RWPE2 (cell line): Measurements from ENCODE around the gene SH3GL2.
A peak's percentile ranks its signal among the peaks of the same experiment; 100 is the strongest.

Source experiments
- ATAC-seq: fragments of 200-7000 bp; cut with Tn5 transposase; 3 replicates; pipeline ENCODE4 v1.9.1; 2021; ENCODE audit warnings: low read depth
- DNase-seq: peaks from one replicate; pipeline ENCODE4 v3.0.0-alpha.2; 2020; ENCODE audit warnings: low spot score
- H3K27ac ChIP-seq: fragments of 450-650 bp; 2 replicates; pipeline ENCODE4 v1.5.1; 2017; ENCODE audit warnings: mild to moderate bottlenecking; ENCODE audit not compliant: poor library complexity, severe bottlenecking
- H3K27me3 ChIP-seq: fragments of 250-450 bp; sonication (Bioruptor Pico); 2 replicates; pipeline ENCODE4 v1.5.1; 2021; ENCODE audit warnings: mild to moderate bottlenecking, moderate library complexity; ENCODE audit not compliant: insufficient read depth, poor library complexity, severe bottlenecking
- H3K36me3 ChIP-seq: fragments of 250-450 bp; sonication (Bioruptor Pico); 2 replicates; pipeline ENCODE4 v1.5.1; 2020; ENCODE audit warnings: low read depth, mild to moderate bottlenecking, moderate library complexity
- H3K4me1 ChIP-seq: fragments of 250-450 bp; sonication (Bioruptor Pico); 2 replicates; pipeline ENCODE4 v1.5.1; 2021; ENCODE audit warnings: mild to moderate bottlenecking, moderate library complexity; ENCODE audit not compliant: insufficient read depth, poor library complexity, severe bottlenecking
- H3K4me3 ChIP-seq: fragments of 250-450 bp; sonication (Bioruptor Pico); 2 replicates; pipeline ENCODE4 v1.5.1; 2021; ENCODE audit warnings: mild to moderate bottlenecking, moderate library complexity; ENCODE audit not compliant: severe bottlenecking
- H3K9me3 ChIP-seq: fragments of 250-450 bp; sonication (Bioruptor Pico); 2 replicates; pipeline ENCODE4 v1.5.1; 2021; ENCODE audit warnings: mild to moderate bottlenecking, moderate library complexity; ENCODE audit not compliant: severe bottlenecking
- TF ChIP-seq, protein P1 (sequence below): fragments of 450-650 bp; IDR thresholded peaks from one replicate; pipeline ENCODE4 v1.5.1; 2017; ENCODE audit warnings: mild to moderate bottlenecking, moderate library complexity; ENCODE audit not compliant: poor library complexity, severe bottlenecking

SH3GL2 gene

DNA sequence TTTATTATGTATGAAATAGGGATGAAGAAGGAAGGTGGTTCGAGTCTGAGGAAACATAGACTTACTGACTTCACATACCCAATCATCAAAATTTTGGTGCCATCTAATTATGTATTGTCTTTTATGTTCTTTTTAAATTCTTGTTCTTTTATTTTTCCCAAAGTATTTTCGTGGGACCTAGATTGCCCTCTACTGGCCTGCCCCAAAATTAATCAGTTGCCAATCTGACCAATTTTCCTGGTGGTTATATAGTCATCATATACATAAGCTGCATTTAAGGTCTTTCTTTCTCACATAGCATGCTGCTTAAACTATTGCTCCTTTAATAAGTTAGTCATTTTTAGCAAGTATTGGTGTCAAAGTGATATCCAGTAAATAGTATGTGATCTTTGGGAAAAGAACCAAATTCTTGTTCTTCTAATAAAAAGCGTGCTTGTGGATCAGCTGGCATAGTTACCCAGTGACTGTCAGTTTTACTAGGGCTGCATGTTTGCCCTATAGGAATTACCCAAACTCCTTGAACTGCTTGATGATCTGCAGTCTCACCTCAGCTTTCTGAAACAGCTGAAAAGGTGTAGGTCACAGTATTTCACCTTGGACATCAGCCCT is 223.5 kb downstream of the SH3GL2 start:
- ATAC-seq (no peak), DNase-seq (no peak)
- Histone ChIP-seq H3K9me3 (no peaks in the 10 kb centered on the region), H3K4me3 (no peak overlapping the region), H3K36me3 (no peaks in the 10 kb centered on the region), H3K27me3 (no peaks in the 10 kb centered on the region), H3K4me1 (no peaks in the 10 kb centered on the region), H3K27ac (no peak overlapping the region)
- TF ChIP-seq, protein P1, sequence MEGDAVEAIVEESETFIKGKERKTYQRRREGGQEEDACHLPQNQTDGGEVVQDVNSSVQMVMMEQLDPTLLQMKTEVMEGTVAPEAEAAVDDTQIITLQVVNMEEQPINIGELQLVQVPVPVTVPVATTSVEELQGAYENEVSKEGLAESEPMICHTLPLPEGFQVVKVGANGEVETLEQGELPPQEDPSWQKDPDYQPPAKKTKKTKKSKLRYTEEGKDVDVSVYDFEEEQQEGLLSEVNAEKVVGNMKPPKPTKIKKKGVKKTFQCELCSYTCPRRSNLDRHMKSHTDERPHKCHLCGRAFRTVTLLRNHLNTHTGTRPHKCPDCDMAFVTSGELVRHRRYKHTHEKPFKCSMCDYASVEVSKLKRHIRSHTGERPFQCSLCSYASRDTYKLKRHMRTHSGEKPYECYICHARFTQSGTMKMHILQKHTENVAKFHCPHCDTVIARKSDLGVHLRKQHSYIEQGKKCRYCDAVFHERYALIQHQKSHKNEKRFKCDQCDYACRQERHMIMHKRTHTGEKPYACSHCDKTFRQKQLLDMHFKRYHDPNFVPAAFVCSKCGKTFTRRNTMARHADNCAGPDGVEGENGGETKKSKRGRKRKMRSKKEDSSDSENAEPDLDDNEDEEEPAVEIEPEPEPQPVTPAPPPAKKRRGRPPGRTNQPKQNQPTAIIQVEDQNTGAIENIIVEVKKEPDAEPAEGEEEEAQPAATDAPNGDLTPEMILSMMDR = peak; percentile 68

DNA sequence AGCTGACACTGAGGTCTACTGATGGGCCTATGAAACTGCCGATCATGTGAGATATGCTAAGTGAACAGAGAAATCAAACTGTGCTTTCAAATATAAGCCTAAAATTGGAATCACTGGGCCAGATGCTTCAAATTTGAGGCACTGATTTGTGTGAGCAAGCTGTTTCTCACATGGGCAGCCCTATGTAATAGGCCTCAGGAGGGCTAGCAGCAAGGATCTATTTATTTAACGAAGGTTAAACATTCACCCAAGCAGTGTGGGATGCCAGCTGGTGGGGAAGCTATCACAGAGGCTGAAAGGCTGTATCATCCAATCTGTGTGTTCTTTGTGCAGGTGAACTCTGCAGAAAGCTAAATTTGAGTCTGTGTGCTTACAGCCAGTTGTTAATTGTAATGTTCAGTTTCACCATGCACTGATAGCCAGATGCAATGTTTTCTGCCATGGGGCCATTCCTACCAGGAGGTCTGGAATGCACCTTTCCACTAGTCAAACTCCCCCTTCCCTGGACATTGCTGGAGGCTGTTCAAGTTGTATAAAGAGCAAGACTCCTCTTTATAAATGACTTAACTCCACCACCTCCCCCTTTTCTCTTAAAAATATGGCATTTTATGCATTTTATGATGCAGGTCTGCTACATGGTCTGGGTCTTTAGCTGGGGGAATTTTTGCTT is 228.9 kb downstream of the SH3GL2 start:
- H3K27ac ChIP-seq = no peak overlapping the region
- ATAC-seq (no peak), DNase-seq (no peak)
- no peaks in the 10 kb centered on the region for H3K4me1 ChIP-seq
- no peaks in the 10 kb centered on the region for H3K9me3 ChIP-seq
- H3K36me3 ChIP-seq = no peaks in the 10 kb centered on the region
- no peaks in the 10 kb centered on the region for H3K27me3 ChIP-seq
- H3K4me3 ChIP-seq = no peak overlapping the region
- TF ChIP-seq, protein P1 = no peak

DNA sequence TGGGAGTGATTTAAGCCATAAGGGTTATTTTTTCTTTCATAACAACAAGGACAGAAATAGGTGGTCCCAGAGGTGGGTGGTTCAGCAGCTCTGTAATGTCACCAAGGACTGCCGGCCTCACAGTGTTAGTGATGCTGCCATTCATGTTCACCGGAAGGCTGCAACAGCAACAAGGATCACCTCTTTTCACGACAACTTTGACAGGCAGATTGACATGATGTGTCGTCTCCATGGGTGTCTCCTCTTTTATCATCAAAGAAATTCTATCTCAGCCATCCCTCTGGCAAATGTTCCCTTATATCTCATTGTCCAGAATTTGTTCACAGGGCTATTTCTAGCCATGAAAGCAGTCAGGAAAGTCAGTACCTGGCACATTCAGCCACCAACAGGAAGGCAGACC is 231.5 kb downstream of the SH3GL2 start:
- Histone ChIP-seq H3K9me3 (no peaks in the 10 kb centered on the region), H3K4me3 (no peak overlapping the region), H3K27me3 (no peaks in the 10 kb centered on the region), H3K36me3 (no peaks in the 10 kb centered on the region), H3K4me1 (no peaks in the 10 kb centered on the region), H3K27ac (no peak overlapping the region)
- DNase-seq = no peak
- no peak for ATAC-seq
- TF ChIP-seq, protein P1 = no peak

DNA sequence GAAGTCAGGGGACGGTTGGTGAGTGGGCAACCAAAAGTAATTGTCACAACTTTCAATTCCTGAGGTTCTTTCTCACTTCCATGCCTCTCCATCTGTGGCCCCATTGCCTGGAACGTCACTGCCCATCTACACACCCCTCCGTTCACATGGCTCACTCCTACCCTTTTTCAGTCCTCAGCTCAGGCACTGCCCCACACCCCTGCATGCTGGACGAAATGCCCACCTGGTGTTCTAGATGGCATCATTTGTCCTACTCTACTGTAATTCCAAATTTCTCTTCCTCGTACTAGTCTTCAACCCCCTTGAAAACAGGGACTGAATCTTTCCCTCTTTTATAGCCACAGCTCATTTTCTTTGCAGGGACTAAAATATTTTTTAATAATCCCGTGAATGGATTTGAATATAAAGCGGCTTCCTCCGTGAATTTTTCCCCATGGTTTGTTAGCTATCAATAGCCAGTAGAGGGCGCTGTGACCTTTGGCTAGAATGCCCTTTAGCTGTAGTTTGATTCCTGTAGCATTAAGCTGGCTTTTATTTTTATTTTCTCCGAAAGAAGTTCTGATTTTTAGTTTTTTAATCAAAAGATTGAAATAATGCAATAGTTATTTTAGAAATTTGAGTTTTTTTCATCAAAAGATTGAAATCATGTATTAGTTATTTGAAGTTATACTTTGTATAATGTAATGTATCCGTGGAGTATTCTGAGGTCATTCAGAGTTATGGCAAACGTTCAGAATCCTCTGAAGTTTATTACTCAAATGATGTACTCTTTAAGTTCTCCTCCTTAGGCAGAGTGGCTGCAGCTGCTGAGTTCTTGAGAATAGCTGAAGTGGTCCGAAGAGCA is 232.1 kb downstream of the SH3GL2 start:
- H3K4me3 ChIP-seq = no peak overlapping the region
- ATAC-seq (0 out of 3 replicates have a peak, but pooled peaks have one; percentile 36), DNase-seq (no peak)

More for the DNA sequence above, 232.1 kb downstream of the SH3GL2 start:
- Histone ChIP-seq H3K4me1 (no peaks in the 10 kb centered on the region), H3K27ac (no peak overlapping the region), H3K36me3 (no peaks in the 10 kb centered on the region), H3K9me3 (no peaks in the 10 kb centered on the region), H3K27me3 (no peaks in the 10 kb centered on the region)
- TF ChIP-seq, protein P1 = peak; percentile 90
